HCT116 (cell line): ENCODE results near the gene POMGNT1. TPM values are rescaled to one million over a fixed set of nuclear protein-coding genes. Genes with fewer than 3 reads are reported as not detected.

Experiments
- ATAC-seq: fragments of 200-7000 bp; cut with Tn5 transposase; 2 replicates; pipeline ENCODE4 v1.9.1; 2020; ENCODE audit warnings: mild to moderate bottlenecking, moderate library complexity
- BruUV-seq: library from RNA; stranded (reverse); fragments of 400-500 nt; replicated peaks from 2 replicates; lab custom pipeline; 2021; lab: Mats Ljungman, UMichigan
- CTCF ChIA-PET: fragments of 300-600 bp; sonication (Branson Sonifier 250); formaldehyde crosslinking; loops from one replicate; lab custom pipeline; 2021; ENCODE audit warnings: antibody characterized with exemption; lab: Charles Lee
- POLR2A ChIA-PET: fragments of 300-600, 350-600 bp; sonication (Branson Sonifier 250); formaldehyde crosslinking; loops from one replicate; lab custom pipeline; 2021; ENCODE audit warnings: antibody characterized with exemption; lab: Charles Lee
- RAD21 ChIA-PET, 2 experiments: fragments of 300-600 bp; sonication (Branson Sonifier 250); formaldehyde crosslinking; loops; one replicate each; lab custom pipeline; 2023; ENCODE audit warnings: low total read pairs in 2 of 2; ENCODE audit not compliant: uncharacterized antibody in 2 of 2, unreplicated experiment in 2 of 2, low non-redundant PET in 1 of 2; lab: Charles Lee
- DNase-seq: peaks from one replicate; pipeline ENCODE4 v3.0.0-alpha.2; 2010; ENCODE audit warnings: low read depth, low spot score
- H2AFZ ChIP-seq: fragments of 200-600 bp; shearing (Covaris generic), sonication (generic); 2 replicates; pipeline ENCODE4 v1.6.1; 2017; ENCODE audit warnings: low read depth, mixed run types, mixed read lengths, antibody characterized with exemption, low read length; ENCODE audit not compliant: poor library complexity, severe bottlenecking
- H3K27ac ChIP-seq: 2 replicates; pipeline ENCODE4 v1.5.1; 2012; ENCODE audit warnings: low read depth, low read length
- H3K27me3 ChIP-seq: fragments of 200-600 bp; sonication (generic); 2 replicates; pipeline ENCODE4 v1.6.1; 2016; ENCODE audit warnings: mixed run types, low read length, mixed read lengths; ENCODE audit not compliant: insufficient read depth
- H3K36me3 ChIP-seq, 2 experiments: fragments of 200-500 bp in 1 of 2; fragments of 200-600 bp in 1 of 2; sonication (Bioruptor generic) in 1 of 2; sonication (generic) in 1 of 2; 2 replicates each; pipeline versions ENCODE4 v1.5.1 to v1.6.1; 2014 to 2016; ENCODE audit warnings: low read length in 2 of 2, inconsistent platforms in 1 of 2, mixed read lengths in 1 of 2, mixed run types in 1 of 2; ENCODE audit not compliant: insufficient read depth in 2 of 2, control insufficient read depth in 1 of 2
- H3K4me1 ChIP-seq, 2 experiments: fragments of 200-600 bp in 1 of 2; sonication (generic) in 1 of 2; 2 replicates each; pipeline versions ENCODE4 v1.5.1 to v1.6.1; 2012 to 2017; ENCODE audit warnings: low read length in 2 of 2, inconsistent platforms in 1 of 2, mild to moderate bottlenecking in 1 of 2, mixed read lengths in 1 of 2, mixed run types in 1 of 2, moderate library complexity in 1 of 2; ENCODE audit not compliant: insufficient read depth in 2 of 2, control insufficient read depth in 1 of 2
- H3K4me2 ChIP-seq: fragments of 200-600 bp; sonication (generic); 2 replicates; pipeline ENCODE4 v1.6.1; 2017; ENCODE audit warnings: mixed run types, low read length, mixed read lengths
- H3K4me3 ChIP-seq, 2 experiments: fragments of 200-600 bp in 1 of 2; sonication (generic) in 1 of 2; replicated peaks in 1 of 2; 2 replicates each; pipeline ENCODE4 v1.5.1; 2011 to 2016; ENCODE audit warnings: low read length in 2 of 2, control low read depth in 1 of 2, low read depth in 1 of 2, mild to moderate bottlenecking in 1 of 2, mixed read lengths in 1 of 2, mixed run types in 1 of 2
- H3K79me2 ChIP-seq: fragments of 200-600 bp; sonication (generic); 2 replicates; pipeline ENCODE4 v1.6.1; 2017; ENCODE audit warnings: mild to moderate bottlenecking, mixed run types, low read length, moderate library complexity, mixed read lengths; ENCODE audit not compliant: insufficient read depth
- H3K9ac ChIP-seq: fragments of 200-600 bp; sonication (generic); 2 replicates; pipeline ENCODE4 v1.6.1; 2016; ENCODE audit warnings: low read length, mixed read lengths
- H3K9me2 ChIP-seq: fragments of 200-600 bp; sonication (generic), shearing (Covaris generic); 2 replicates; pipeline ENCODE4 v1.6.1; 2017; ENCODE audit warnings: mixed run types, mild to moderate bottlenecking, moderate library complexity; ENCODE audit not compliant: insufficient read depth
- H3K9me3 ChIP-seq, 2 experiments: fragments of 200-500 bp in 1 of 2; fragments of 200-600 bp in 1 of 2; sonication (Bioruptor generic) in 1 of 2; sonication (generic) in 1 of 2; 2 replicates each; pipeline ENCODE4 v1.6.1; 2014 to 2017; ENCODE audit warnings: low read length in 2 of 2, mixed read lengths in 2 of 2, inconsistent platforms in 1 of 2, low read depth in 1 of 2, mild to moderate bottlenecking in 1 of 2, mixed run types in 1 of 2, moderate library complexity in 1 of 2; ENCODE audit not compliant: control insufficient read depth in 1 of 2, insufficient read depth in 1 of 2
- H4K20me1 ChIP-seq: fragments of 200-600 bp; sonication (generic), shearing (Covaris generic); 2 replicates; pipeline ENCODE4 v1.6.1; 2017; ENCODE audit warnings: mixed run types, mild to moderate bottlenecking, moderate library complexity; ENCODE audit not compliant: insufficient read depth
- CEBPB ChIP-seq: IDR thresholded peaks from 2 replicates; pipeline ENCODE4 v1.6.1; 2012; ENCODE audit warnings: low read depth
- EGR1 ChIP-seq: IDR thresholded peaks from 2 replicates; pipeline ENCODE4 v1.6.1; 2012; ENCODE audit warnings: low read depth
- ELF1 ChIP-seq: IDR thresholded peaks from 2 replicates; pipeline ENCODE4 v1.6.1; 2012; ENCODE audit warnings: low read depth, borderline replicate concordance
- EZH2phosphoT487 ChIP-seq: fragments of 200-600 bp; IDR thresholded peaks from 2 replicates; pipeline ENCODE4 v1.6.1; 2018; ENCODE audit warnings: antibody characterized with exemption, borderline replicate concordance
- FOSL1 ChIP-seq: IDR thresholded peaks from 2 replicates; pipeline ENCODE4 v1.6.1; 2012; ENCODE audit warnings: low read depth
- MAX ChIP-seq: IDR thresholded peaks from 2 replicates; pipeline ENCODE4 v1.6.1; 2012
- POLR2A ChIP-seq: IDR thresholded peaks from 2 replicates; pipeline ENCODE4 v1.7.0; 2011; ENCODE audit warnings: borderline replicate concordance; ENCODE audit not compliant: insufficient read depth, insufficient read length; ENCODE audit errors: extremely low read depth
- RAD21 ChIP-seq: IDR thresholded peaks from 2 replicates; pipeline ENCODE4 v1.6.1; 2012; ENCODE audit warnings: low read depth, mild to moderate bottlenecking
- SIN3A ChIP-seq: IDR thresholded peaks from 2 replicates; pipeline ENCODE4 v1.6.1; 2012; ENCODE audit warnings: low read depth
- SP1 ChIP-seq: IDR thresholded peaks from 2 replicates; pipeline ENCODE4 v1.6.1; 2012; ENCODE audit warnings: low read depth
- SRF ChIP-seq: IDR thresholded peaks from 2 replicates; pipeline ENCODE4 v1.6.1; 2012; ENCODE audit warnings: low read depth
- TCF7L2 ChIP-seq: IDR thresholded peaks from 2 replicates; pipeline ENCODE4 v1.7.0; 2011; ENCODE audit warnings: borderline replicate concordance, inconsistent platforms; ENCODE audit not compliant: insufficient read depth, insufficient read length; ENCODE audit errors: extremely low read depth
- YY1 ChIP-seq: IDR thresholded peaks from 2 replicates; pipeline ENCODE4 v1.6.1; 2011; ENCODE audit warnings: low read length, low read depth, moderate library complexity, mild to moderate bottlenecking; ENCODE audit not compliant: insufficient replicate concordance; ENCODE audit errors: extremely low read depth
- ZFX ChIP-seq: fragments of 450-650 bp; IDR thresholded peaks from 2 replicates; pipeline ENCODE4 v1.6.1; 2017
- ZNF274 ChIP-seq: fragments of 200-500 bp; sonication (Bioruptor generic); IDR thresholded peaks from 2 replicates; pipeline ENCODE4 v1.6.1; 2014; ENCODE audit warnings: mild to moderate bottlenecking, low read depth, low read length, inconsistent platforms
- intact Hi-C: fragments of 100-400 bp; cut with micrococcal nuclease; formaldehyde crosslinking; loops from 2 replicates; pipeline ENCODE4 v1.10.0; 2022
- total RNA-seq: library from RNA; stranded (reverse); gene quantifications from one replicate; pipeline ENCODE4 v1.2.1, GENCODE V29; 2021; ENCODE audit not compliant: unreplicated experiment
- TF ChIP-seq, protein P1 (sequence below): IDR thresholded peaks from 2 replicates; pipeline ENCODE4 v1.6.1; 2011; ENCODE audit warnings: mild to moderate bottlenecking, low read length, moderate library complexity; ENCODE audit not compliant: insufficient replicate concordance; ENCODE audit errors: extremely low read depth
- TF ChIP-seq, protein P2 (sequence below): IDR thresholded peaks from 2 replicates; pipeline ENCODE4 v1.6.1; 2012
- TF ChIP-seq, protein P3 (sequence below), 3 experiments: fragments of 200-600 bp in 1 of 3; sonication (generic) in 1 of 3; IDR thresholded peaks in 2 of 3; conservative IDR thresholded peaks in 1 of 3; 2 replicates each; pipeline ENCODE4 v1.5.1; 2012 to 2017; ENCODE audit warnings: low read depth in 2 of 3, low read length in 2 of 3, antibody characterized with exemption in 1 of 3, borderline replicate concordance in 1 of 3, control low read depth in 1 of 3, mild to moderate bottlenecking in 1 of 3, mixed read lengths in 1 of 3, mixed run types in 1 of 3, moderate library complexity in 1 of 3; ENCODE audit not compliant: insufficient read depth in 1 of 3
- TF ChIP-seq, protein P4 (sequence below): IDR thresholded peaks from 2 replicates; pipeline ENCODE4 v1.6.1; 2012; ENCODE audit warnings: low read depth

Gene POMGNT1
- total RNA-seq, 1 experiment from 2014 or later, result 97.7 TPM

GRCh38 chr1:46174448-46175231 lies 23.6 kb downstream of the POMGNT1 start, which contains the start of gene TSPAN1:
Gene TSPAN1 (plus strand): TSS chr1:46175087. CDS start chr1:46181108, 6,021 bp downstream.
- DNase-seq (no peak), ATAC-seq (no peak)
- TF ChIP-seq EZH2phosphoT487, result no peak
- TF ChIP-seq SIN3A, result no peak
- no peak for TF ChIP-seq FOSL1
- no peak for TF ChIP-seq MAX
- TF ChIP-seq SRF, result no peak
- TF ChIP-seq RAD21, result no peak
- TF ChIP-seq, protein P1, sequence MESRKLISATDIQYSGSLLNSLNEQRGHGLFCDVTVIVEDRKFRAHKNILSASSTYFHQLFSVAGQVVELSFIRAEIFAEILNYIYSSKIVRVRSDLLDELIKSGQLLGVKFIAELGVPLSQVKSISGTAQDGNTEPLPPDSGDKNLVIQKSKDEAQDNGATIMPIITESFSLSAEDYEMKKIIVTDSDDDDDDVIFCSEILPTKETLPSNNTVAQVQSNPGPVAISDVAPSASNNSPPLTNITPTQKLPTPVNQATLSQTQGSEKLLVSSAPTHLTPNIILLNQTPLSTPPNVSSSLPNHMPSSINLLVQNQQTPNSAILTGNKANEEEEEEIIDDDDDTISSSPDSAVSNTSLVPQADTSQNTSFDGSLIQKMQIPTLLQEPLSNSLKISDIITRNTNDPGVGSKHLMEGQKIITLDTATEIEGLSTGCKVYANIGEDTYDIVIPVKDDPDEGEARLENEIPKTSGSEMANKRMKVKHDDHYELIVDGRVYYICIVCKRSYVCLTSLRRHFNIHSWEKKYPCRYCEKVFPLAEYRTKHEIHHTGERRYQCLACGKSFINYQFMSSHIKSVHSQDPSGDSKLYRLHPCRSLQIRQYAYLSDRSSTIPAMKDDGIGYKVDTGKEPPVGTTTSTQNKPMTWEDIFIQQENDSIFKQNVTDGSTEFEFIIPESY, result no peak
- TF ChIP-seq ELF1, result no peak
- TF ChIP-seq ZNF274, result no peak
- TF ChIP-seq EGR1, result no peak
- TF ChIP-seq, protein P2, sequence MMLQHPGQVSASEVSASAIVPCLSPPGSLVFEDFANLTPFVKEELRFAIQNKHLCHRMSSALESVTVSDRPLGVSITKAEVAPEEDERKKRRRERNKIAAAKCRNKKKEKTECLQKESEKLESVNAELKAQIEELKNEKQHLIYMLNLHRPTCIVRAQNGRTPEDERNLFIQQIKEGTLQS, result no peak
- TF ChIP-seq, protein P3, sequence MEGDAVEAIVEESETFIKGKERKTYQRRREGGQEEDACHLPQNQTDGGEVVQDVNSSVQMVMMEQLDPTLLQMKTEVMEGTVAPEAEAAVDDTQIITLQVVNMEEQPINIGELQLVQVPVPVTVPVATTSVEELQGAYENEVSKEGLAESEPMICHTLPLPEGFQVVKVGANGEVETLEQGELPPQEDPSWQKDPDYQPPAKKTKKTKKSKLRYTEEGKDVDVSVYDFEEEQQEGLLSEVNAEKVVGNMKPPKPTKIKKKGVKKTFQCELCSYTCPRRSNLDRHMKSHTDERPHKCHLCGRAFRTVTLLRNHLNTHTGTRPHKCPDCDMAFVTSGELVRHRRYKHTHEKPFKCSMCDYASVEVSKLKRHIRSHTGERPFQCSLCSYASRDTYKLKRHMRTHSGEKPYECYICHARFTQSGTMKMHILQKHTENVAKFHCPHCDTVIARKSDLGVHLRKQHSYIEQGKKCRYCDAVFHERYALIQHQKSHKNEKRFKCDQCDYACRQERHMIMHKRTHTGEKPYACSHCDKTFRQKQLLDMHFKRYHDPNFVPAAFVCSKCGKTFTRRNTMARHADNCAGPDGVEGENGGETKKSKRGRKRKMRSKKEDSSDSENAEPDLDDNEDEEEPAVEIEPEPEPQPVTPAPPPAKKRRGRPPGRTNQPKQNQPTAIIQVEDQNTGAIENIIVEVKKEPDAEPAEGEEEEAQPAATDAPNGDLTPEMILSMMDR (IDR thresholded peaks at IDR 0.05 in 2 of 3, conservative IDR thresholded peaks at IDR 0.05 in 1 of 3; ENCODE audit: borderline replicate concordance in 1 of 3, insufficient read depth in 1 of 3, low read depth in 2 of 3, low read length in 2 of 3), result no peak
- TF ChIP-seq ZFX, result no peak
- TF ChIP-seq YY1, result no peak
- no peak for TF ChIP-seq POLR2A
- TF ChIP-seq, protein P4, sequence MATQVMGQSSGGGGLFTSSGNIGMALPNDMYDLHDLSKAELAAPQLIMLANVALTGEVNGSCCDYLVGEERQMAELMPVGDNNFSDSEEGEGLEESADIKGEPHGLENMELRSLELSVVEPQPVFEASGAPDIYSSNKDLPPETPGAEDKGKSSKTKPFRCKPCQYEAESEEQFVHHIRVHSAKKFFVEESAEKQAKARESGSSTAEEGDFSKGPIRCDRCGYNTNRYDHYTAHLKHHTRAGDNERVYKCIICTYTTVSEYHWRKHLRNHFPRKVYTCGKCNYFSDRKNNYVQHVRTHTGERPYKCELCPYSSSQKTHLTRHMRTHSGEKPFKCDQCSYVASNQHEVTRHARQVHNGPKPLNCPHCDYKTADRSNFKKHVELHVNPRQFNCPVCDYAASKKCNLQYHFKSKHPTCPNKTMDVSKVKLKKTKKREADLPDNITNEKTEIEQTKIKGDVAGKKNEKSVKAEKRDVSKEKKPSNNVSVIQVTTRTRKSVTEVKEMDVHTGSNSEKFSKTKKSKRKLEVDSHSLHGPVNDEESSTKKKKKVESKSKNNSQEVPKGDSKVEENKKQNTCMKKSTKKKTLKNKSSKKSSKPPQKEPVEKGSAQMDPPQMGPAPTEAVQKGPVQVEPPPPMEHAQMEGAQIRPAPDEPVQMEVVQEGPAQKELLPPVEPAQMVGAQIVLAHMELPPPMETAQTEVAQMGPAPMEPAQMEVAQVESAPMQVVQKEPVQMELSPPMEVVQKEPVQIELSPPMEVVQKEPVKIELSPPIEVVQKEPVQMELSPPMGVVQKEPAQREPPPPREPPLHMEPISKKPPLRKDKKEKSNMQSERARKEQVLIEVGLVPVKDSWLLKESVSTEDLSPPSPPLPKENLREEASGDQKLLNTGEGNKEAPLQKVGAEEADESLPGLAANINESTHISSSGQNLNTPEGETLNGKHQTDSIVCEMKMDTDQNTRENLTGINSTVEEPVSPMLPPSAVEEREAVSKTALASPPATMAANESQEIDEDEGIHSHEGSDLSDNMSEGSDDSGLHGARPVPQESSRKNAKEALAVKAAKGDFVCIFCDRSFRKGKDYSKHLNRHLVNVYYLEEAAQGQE, result no peak
- no peak for TF ChIP-seq CEBPB
- TF ChIP-seq SP1, result no peak
- TF ChIP-seq TCF7L2, result no peak
- ChIA-PET POLR2A (no interaction called here), RAD21 (no interaction called here), CTCF (no interaction called here)
- intact Hi-C loops, result loop anchor here (5.0 kb wide), 1 partner anchor 672 kb away; the partner anchor contains the start of genes CCDC163 and MMACHC
- Histone ChIP-seq H3K36me3 (no peaks in the 10 kb centered on the region), H3K9me3 (no peaks in the 10 kb centered on the region), H4K20me1 (no peaks in the 10 kb centered on the region), H3K9me2 (no peaks in the 10 kb centered on the region), H2AFZ (no peak within 1 kb of the TSS), H3K79me2 (no peaks in the 10 kb centered on the region), H3K4me3 (no peak within 1 kb of the TSS), H3K9ac (no peak within 1 kb of the TSS), H3K27me3 (no peaks in the 10 kb centered on the region), H3K4me1 (peaks cover 42 to 49% of the 10 kb centered on the region in 2 experiments), H3K27ac (no peak within 1 kb of the TSS), H3K4me2 (no peak within 1 kb of the TSS)
- no TSS peak for BruUV-seq
